Measurements from ENCODE around the gene PTGFR.

The PTGFR gene

GRCh38 chr1:78490861-78491450 is at the start of gene PTGFR:
TSS of gene PTGFR (plus strand) at chr1:78490974. CDS start at chr1:78492744, 1,770 bp downstream.
- peaks cover 32% of the 10 kb centered on the region for H3K27me3 Mint-ChIP-seq
- no peak within 1 kb of the TSS for H3K4me3 Mint-ChIP-seq
- peaks cover 3% of the 10 kb centered on the region for H3K4me1 Mint-ChIP-seq
- no peaks in the 10 kb centered on the region for H3K9me3 Mint-ChIP-seq
- no peak for ATAC-seq
- no peak for DNase-seq
- H3K36me3 Mint-ChIP-seq (ENCODE audit: low read depth) = peaks cover 1% of the 10 kb centered on the region
- H3K27ac Mint-ChIP-seq = no peak within 1 kb of the TSS

- Mint-ChIP-seq H3K4me1 (no peaks in the 10 kb centered on the region), H3K4me3 (no peak overlapping the region), H3K27ac (no peak overlapping the region), H3K27me3 (no peaks in the 10 kb centered on the region), H3K36me3 (ENCODE audit: low read depth) (no peaks in the 10 kb centered on the region), H3K9me3 (no peaks in the 10 kb centered on the region)
- ATAC-seq = no peak
- DNase-seq = no peak
These were observed 48.9 kb upstream of the PTGFR start for GRCh38 chr1:78441921-78442320.

- Mint-ChIP-seq H3K36me3 (ENCODE audit: low read depth) (no peaks in the 10 kb centered on the region), H3K4me3 (no peak overlapping the region), H3K4me1 (no peaks in the 10 kb centered on the region), H3K9me3 (no peaks in the 10 kb centered on the region), H3K27me3 (no peaks in the 10 kb centered on the region), H3K27ac (no peak overlapping the region)
- DNase-seq (no peak), ATAC-seq (no peak)
These were observed 43.7 kb upstream of the PTGFR start for GRCh38 chr1:78447086-78447485.

- Mint-ChIP-seq H3K36me3 (ENCODE audit: low read depth) (no peaks in the 10 kb centered on the region), H3K27me3 (no peaks in the 10 kb centered on the region), H3K27ac (no peak overlapping the region), H3K9me3 (peaks cover 23% of the 10 kb centered on the region), H3K4me3 (no peak overlapping the region), H3K4me1 (no peaks in the 10 kb centered on the region)
- DNase-seq (no peak), ATAC-seq (no peak)
These were observed 26.3 kb upstream of the PTGFR start for GRCh38 chr1:78464449-78464891.

GRCh38 chr1:78465143-78465542 is 25.6 kb upstream of the PTGFR start:
- no peaks in the 10 kb centered on the region for H3K4me1 Mint-ChIP-seq
- DNase-seq (no peak), ATAC-seq (no peak)
- H3K36me3 Mint-ChIP-seq (ENCODE audit: low read depth) = no peaks in the 10 kb centered on the region
- H3K4me3 Mint-ChIP-seq = no peak overlapping the region
- H3K9me3 Mint-ChIP-seq = peaks cover 23% of the 10 kb centered on the region
- no peaks in the 10 kb centered on the region for H3K27me3 Mint-ChIP-seq
- H3K27ac Mint-ChIP-seq = no peak overlapping the region

GRCh38 chr1:78468521-78468920 is 22.3 kb upstream of the PTGFR start:
- H3K36me3 Mint-ChIP-seq (ENCODE audit: low read depth) = no peaks in the 10 kb centered on the region
- H3K27ac Mint-ChIP-seq = no peak overlapping the region
- H3K27me3 Mint-ChIP-seq = no peaks in the 10 kb centered on the region
- no peak for DNase-seq
- no peaks in the 10 kb centered on the region for H3K4me1 Mint-ChIP-seq
- no peak overlapping the region for H3K4me3 Mint-ChIP-seq
- no peak for ATAC-seq
- no peaks in the 10 kb centered on the region for H3K9me3 Mint-ChIP-seq

GRCh38 chr1:78469576-78469975 is 21.2 kb upstream of the PTGFR start:
- Mint-ChIP-seq H3K4me1 (no peaks in the 10 kb centered on the region), H3K9me3 (no peaks in the 10 kb centered on the region), H3K36me3 (ENCODE audit: low read depth) (no peaks in the 10 kb centered on the region), H3K27me3 (no peaks in the 10 kb centered on the region), H3K4me3 (no peak overlapping the region), H3K27ac (no peak overlapping the region)
- ATAC-seq = no peak
- no peak for DNase-seq

- Mint-ChIP-seq H3K27me3 (no peaks in the 10 kb centered on the region), H3K4me1 (no peaks in the 10 kb centered on the region), H3K27ac (no peak overlapping the region), H3K4me3 (no peak overlapping the region), H3K9me3 (no peaks in the 10 kb centered on the region), H3K36me3 (ENCODE audit: low read depth) (no peaks in the 10 kb centered on the region)
- DNase-seq (no peak), ATAC-seq (no peak)
These were observed 18.7 kb upstream of the PTGFR start for GRCh38 chr1:78471890-78472620.

- ATAC-seq (no peak), DNase-seq (no peak)
- Mint-ChIP-seq H3K36me3 (ENCODE audit: low read depth) (no peaks in the 10 kb centered on the region), H3K27me3 (no peaks in the 10 kb centered on the region), H3K4me3 (no peak overlapping the region), H3K27ac (no peak overlapping the region), H3K4me1 (no peaks in the 10 kb centered on the region), H3K9me3 (no peaks in the 10 kb centered on the region)
These were observed 17.8 kb upstream of the PTGFR start for GRCh38 chr1:78472851-78473496.

GRCh38 chr1:78474092-78474491 is 16.7 kb upstream of the PTGFR start:
- no peaks in the 10 kb centered on the region for H3K27me3 Mint-ChIP-seq
- H3K9me3 Mint-ChIP-seq = no peaks in the 10 kb centered on the region
- DNase-seq = no peak

GRCh38 chr1:78475888-78476610 is 14.7 kb upstream of the PTGFR start:
- DNase-seq = no peak
- no peaks in the 10 kb centered on the region for H3K36me3 Mint-ChIP-seq (ENCODE audit: low read depth)
- no peak overlapping the region for H3K27ac Mint-ChIP-seq
- no peak for ATAC-seq
- H3K4me3 Mint-ChIP-seq = no peak overlapping the region
- H3K27me3 Mint-ChIP-seq = no peaks in the 10 kb centered on the region
- H3K9me3 Mint-ChIP-seq = no peaks in the 10 kb centered on the region
- H3K4me1 Mint-ChIP-seq = no peaks in the 10 kb centered on the region

More at GRCh38 chr1:78474092-78474491, 16.7 kb upstream of the PTGFR start:
- Mint-ChIP-seq H3K4me1 (no peaks in the 10 kb centered on the region), H3K36me3 (ENCODE audit: low read depth) (no peaks in the 10 kb centered on the region), H3K4me3 (no peak overlapping the region), H3K27ac (no peak overlapping the region)
- ATAC-seq = no peak

- Mint-ChIP-seq H3K4me1 (no peaks in the 10 kb centered on the region), H3K4me3 (no peak overlapping the region), H3K27ac (no peak overlapping the region), H3K27me3 (peaks cover 12% of the 10 kb centered on the region), H3K9me3 (peaks cover 5% of the 10 kb centered on the region), H3K36me3 (ENCODE audit: low read depth) (no peaks in the 10 kb centered on the region)
- no peak for DNase-seq
- no peak for ATAC-seq
These were observed 6.9 kb upstream of the PTGFR start for GRCh38 chr1:78483903-78484302.

- H3K4me1 Mint-ChIP-seq = peaks cover 3% of the 10 kb centered on the region
- DNase-seq (no peak), ATAC-seq (no peak)
- H3K27me3 Mint-ChIP-seq = peaks cover 32% of the 10 kb centered on the region
- H3K36me3 Mint-ChIP-seq (ENCODE audit: low read depth) = peaks cover 1% of the 10 kb centered on the region
- H3K27ac Mint-ChIP-seq = no peak overlapping the region
- H3K4me3 Mint-ChIP-seq = no peak overlapping the region
- no peaks in the 10 kb centered on the region for H3K9me3 Mint-ChIP-seq
These were observed 787 bp downstream of the PTGFR start for GRCh38 chr1:78491451-78492071.

- H3K36me3 Mint-ChIP-seq (ENCODE audit: low read depth) = peaks cover 1% of the 10 kb centered on the region
- H3K4me1 Mint-ChIP-seq = peaks cover 3% of the 10 kb centered on the region
- no peaks in the 10 kb centered on the region for H3K9me3 Mint-ChIP-seq
- H3K27me3 Mint-ChIP-seq = peaks cover 31% of the 10 kb centered on the region
- no peak for ATAC-seq
- DNase-seq = no peak
- H3K4me3 Mint-ChIP-seq = no peak overlapping the region
- H3K27ac Mint-ChIP-seq = no peak overlapping the region
These were observed 1.7 kb downstream of the PTGFR start for GRCh38 chr1:78492386-78492950.

Measured in activated naive CD8-positive, alpha-beta T cell treated with anti-CD3 and anti-CD28 coated beads, Interleukin-2, amount 50 U/mL, for 24 hours (primary cell).